SU-DHL-6 (cell line): ENCODE results near the gene JAK1.

ENCODE experiments used
- H2AFZ ChIP-seq: fragments of 200-600 bp; sonication (generic); 2 replicates; pipeline ENCODE4 v1.6.1; 2014; ENCODE audit warnings: low read depth, mild to moderate bottlenecking, moderate library complexity, mixed read lengths, antibody characterized with exemption, low read length; ENCODE audit not compliant: severe bottlenecking
- H3F3A ChIP-seq: fragments of 200-600 bp; shearing (Covaris generic); 2 replicates; pipeline ENCODE4 v1.6.0; 2016; ENCODE audit warnings: antibody characterized with exemption, mild to moderate bottlenecking; ENCODE audit not compliant: insufficient read depth
- H3K27ac ChIP-seq: fragments of 200-600 bp; sonication (generic); 2 replicates; pipeline ENCODE4 v1.5.1; 2016; ENCODE audit warnings: low read depth, mild to moderate bottlenecking, low read length, moderate library complexity, mixed read lengths
- H3K27me3 ChIP-seq: fragments of 200-600 bp; sonication (generic), shearing (Covaris generic); 2 replicates; pipeline ENCODE4 v1.6.0; 2014; ENCODE audit warnings: mild to moderate bottlenecking, low read length
- H3K36me3 ChIP-seq: fragments of 200-600 bp; sonication (generic); 2 replicates; pipeline ENCODE4 v1.6.1; 2014; ENCODE audit warnings: mild to moderate bottlenecking, low read length, mixed read lengths
- H3K4me2 ChIP-seq: fragments of 300-600, 200-600 bp; shearing (Covaris generic), sonication (generic); 2 replicates; pipeline ENCODE4 v1.6.0; 2014; ENCODE audit warnings: low read length, low read depth, mild to moderate bottlenecking; ENCODE audit not compliant: poor library complexity, severe bottlenecking
- H3K4me3 ChIP-seq: fragments of 200-600 bp; sonication (generic); 2 replicates; pipeline ENCODE4 v1.5.1; 2014; ENCODE audit warnings: antibody characterized with exemption, low read length, mild to moderate bottlenecking, mixed read lengths; ENCODE audit not compliant: insufficient read depth, poor library complexity, severe bottlenecking
- H3K79me2 ChIP-seq: fragments of 200-600 bp; sonication (generic); 2 replicates; pipeline ENCODE4 v1.6.1; 2014; ENCODE audit warnings: mild to moderate bottlenecking, low read length, moderate library complexity; ENCODE audit not compliant: insufficient read depth
- H3K9ac ChIP-seq: fragments of 200-600 bp; sonication (generic); 2 replicates; pipeline ENCODE4 v1.7.0; 2014; ENCODE audit warnings: mild to moderate bottlenecking, low read length
- H3K9me2 ChIP-seq: fragments of 200-600 bp; sonication (generic); replicated peaks from 2 replicates; pipeline ENCODE4 v1.6.1; 2014; ENCODE audit warnings: low read length; ENCODE audit not compliant: insufficient read depth
- H3K9me3 ChIP-seq: fragments of 200-600 bp; sonication (generic); 2 replicates; pipeline ENCODE4 v1.6.1; 2014; ENCODE audit warnings: low read length, mixed read lengths; ENCODE audit not compliant: insufficient read depth
- H4K20me1 ChIP-seq: fragments of 200-600 bp; sonication (generic); 2 replicates; pipeline ENCODE4 v1.6.1; 2014; ENCODE audit warnings: low read depth, mild to moderate bottlenecking, antibody characterized with exemption, low read length, moderate library complexity, mixed read lengths
- CTCF ChIP-seq: fragments of 200-600 bp; sonication (generic); IDR thresholded peaks from one replicate; pipeline ENCODE4 v1.5.1; 2017; ENCODE audit warnings: antibody characterized with exemption, mild to moderate bottlenecking, low read length, moderate library complexity; ENCODE audit not compliant: insufficient read depth, poor library complexity, severe bottlenecking
- EZH2phosphoT487 ChIP-seq: fragments of 200-600 bp; sonication (generic), shearing (Covaris generic); conservative IDR thresholded peaks from 2 replicates; pipeline ENCODE4 v1.6.1; 2018; ENCODE audit warnings: mild to moderate bottlenecking, antibody characterized with exemption, low read length, moderate library complexity, mixed read lengths

JAK1 gene

GRCh38 chr1:64895500-64895899, 70.8 kb downstream of the JAK1 start:
- Histone ChIP-seq H3K4me3 (no peak overlapping the region), H3K9ac (no peak overlapping the region), H3K9me2 (no peaks in the 10 kb centered on the region), H4K20me1 (peaks cover 58% of the 10 kb centered on the region), H3K9me3 (no peaks in the 10 kb centered on the region), H3K79me2 (peaks cover 4% of the 10 kb centered on the region; the same call in 1 of the 2 replicates), H3K4me2 (no peak overlapping the region), H3K27me3 (no peaks in the 10 kb centered on the region), H2AFZ (no peak overlapping the region), H3F3A (no peaks in the 10 kb centered on the region), H3K27ac (no peak overlapping the region), H3K36me3 (no peaks in the 10 kb centered on the region)
- TF ChIP-seq CTCF (no peak), EZH2phosphoT487 (no peak)

- Histone ChIP-seq H3K79me2 (peaks cover 4% of the 10 kb centered on the region; the same call in 1 of the 2 replicates), H3K27ac (no peak overlapping the region), H3F3A (no peaks in the 10 kb centered on the region), H2AFZ (no peak overlapping the region), H3K4me2 (no peak overlapping the region), H3K27me3 (no peaks in the 10 kb centered on the region), H3K36me3 (no peaks in the 10 kb centered on the region), H3K4me3 (no peak overlapping the region), H3K9me2 (no peaks in the 10 kb centered on the region), H3K9ac (no peak overlapping the region), H3K9me3 (no peaks in the 10 kb centered on the region), H4K20me1 (peaks cover 58% of the 10 kb centered on the region)
- TF ChIP-seq EZH2phosphoT487 (no peak), CTCF (no peak)
These were observed 71.7 kb downstream of the JAK1 start for GRCh38 chr1:64894438-64895196.

GRCh38 chr1:64893921-64894320, 72.4 kb downstream of the JAK1 start:
- Histone ChIP-seq H3K4me2 (no peak overlapping the region), H3F3A (no peaks in the 10 kb centered on the region), H3K27me3 (no peaks in the 10 kb centered on the region), H4K20me1 (peaks cover 58% of the 10 kb centered on the region), H3K9ac (no peak overlapping the region), H3K36me3 (no peaks in the 10 kb centered on the region), H3K4me3 (no peak overlapping the region), H3K79me2 (peaks cover 4% of the 10 kb centered on the region; the same call in 1 of the 2 replicates), H2AFZ (no peak overlapping the region), H3K9me3 (no peaks in the 10 kb centered on the region), H3K9me2 (no peaks in the 10 kb centered on the region), H3K27ac (no peak overlapping the region)
- TF ChIP-seq EZH2phosphoT487 (no peak), CTCF (no peak)
